Activated CD4-positive, alpha-beta T cell treated with anti-CD3 and anti-CD28 coated beads, Interleukin-2, amount 50 U/mL, for 48 hours (primary cell): ENCODE results near the gene ASB3.

Experiments used
- DNase-seq, 2 experiments: peaks; one replicate each; pipeline ENCODE4 v3.0.0-alpha.2; 2020

Gene ASB3

DNA sequence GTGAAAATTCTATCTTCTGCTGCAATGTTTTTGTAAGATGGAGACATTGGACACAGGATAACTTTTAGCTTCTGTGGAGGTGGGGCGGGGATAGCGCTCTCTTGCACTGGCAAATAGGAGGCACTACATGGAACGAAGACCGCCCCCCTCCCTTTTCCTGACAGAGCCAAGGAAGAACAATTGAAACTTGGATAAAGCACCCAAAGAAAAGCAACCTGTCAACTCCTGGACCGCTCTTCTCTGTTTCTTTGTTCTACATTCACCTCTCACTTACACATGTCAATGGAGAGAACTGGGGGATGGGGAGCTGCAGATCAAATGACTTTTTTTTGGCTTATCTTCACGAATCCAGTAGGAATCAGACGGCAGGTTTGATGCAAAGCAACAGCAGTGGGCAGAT lies 145.5 kb downstream of the ASB3 start:
- no peak for DNase-seq

DNA sequence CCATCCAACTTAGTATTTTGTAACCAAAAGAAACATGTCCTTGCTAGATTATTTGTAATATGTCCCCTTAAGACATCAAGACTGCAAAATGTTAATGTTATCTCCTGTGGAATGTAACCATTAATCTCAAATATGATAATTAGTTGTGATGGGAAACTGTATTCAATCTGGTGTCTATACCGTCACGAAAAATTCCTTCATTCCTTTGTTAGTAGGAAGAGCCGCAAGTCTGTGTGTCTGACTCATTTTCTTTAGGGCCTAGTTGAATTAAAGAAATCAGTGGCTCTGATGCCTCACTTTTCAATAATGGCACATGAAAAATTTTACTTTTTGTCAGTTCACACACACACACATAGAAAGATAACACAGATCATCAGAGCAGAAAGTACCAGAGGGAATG lies 146.3 kb downstream of the ASB3 start:
- no peak for DNase-seq

DNA sequence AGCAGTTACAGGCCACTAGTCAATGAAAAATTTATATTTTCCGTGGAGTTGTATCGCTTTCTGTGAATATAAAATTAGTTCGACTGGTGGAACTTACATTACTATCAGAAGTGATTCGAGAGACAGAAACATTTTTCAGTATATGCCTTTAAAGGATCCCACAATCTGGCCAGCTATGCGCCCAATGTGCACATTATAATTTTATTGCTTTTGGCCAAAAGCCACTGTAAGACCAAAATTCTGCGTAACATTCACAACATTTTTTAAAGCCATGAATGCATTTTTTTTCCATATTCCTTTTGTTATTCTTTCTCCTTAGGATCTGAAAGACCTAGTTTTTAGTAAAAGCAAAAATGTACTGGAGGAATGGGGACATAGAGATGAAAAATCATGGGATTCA lies 150.2 kb downstream of the ASB3 start:
- no peak for DNase-seq

DNA sequence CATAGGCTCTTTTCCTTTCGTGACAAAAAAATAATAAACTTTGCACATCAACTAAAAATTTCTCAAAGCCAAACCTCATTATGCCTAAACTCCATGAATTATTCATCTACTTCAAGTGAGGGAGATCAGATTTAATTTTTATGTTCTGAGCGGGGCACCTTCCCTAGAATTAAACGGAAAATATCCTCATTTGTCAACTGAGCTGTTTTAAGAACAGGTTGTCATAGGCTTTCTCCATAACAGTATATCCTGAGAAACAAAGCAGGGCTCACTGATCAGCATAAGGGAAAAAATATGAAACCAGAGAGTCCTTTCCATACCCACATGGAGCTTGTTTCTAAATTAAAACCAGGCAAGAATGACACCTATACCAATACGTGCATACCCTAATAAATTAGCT lies 150.6 kb downstream of the ASB3 start:
- no peak for DNase-seq

DNA sequence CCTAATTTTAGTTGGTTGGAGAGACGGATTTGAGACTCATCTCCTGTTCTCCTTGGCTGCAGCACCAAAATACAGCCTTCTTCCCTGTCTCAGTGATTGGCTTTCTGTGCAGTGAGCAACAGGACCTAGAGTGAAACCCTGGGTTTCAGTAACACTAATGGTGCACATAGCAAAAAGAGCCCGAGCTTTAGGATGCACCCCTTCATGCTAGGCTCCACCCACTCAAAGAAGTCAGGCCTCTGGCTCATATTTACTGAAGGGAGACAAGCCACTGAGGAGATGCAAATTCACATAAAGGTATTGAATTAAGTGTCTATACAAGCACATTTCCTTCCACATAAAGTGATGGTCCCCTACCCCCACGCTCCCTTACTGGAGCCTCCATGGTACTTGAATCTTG lies 151.1 kb downstream of the ASB3 start:
- no peak for DNase-seq

DNA sequence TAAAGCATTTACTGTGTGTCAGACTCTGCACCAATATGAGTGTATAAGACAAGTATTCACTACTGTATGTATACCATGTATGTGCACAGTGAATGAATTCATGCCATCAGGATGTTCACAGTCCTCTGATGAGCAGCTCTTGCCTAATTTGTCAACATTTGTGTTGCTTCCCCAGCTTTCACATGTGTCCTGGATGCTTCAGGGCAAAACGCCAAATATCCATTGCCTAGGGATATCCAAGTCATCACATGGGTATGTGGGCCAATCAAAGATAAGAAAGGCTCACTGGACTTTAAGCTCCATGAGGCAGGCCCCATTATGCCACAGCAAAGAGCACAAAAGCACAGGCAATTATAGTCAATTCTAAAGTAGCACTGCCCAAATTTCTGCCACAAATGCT lies 153.3 kb downstream of the ASB3 start:
- DNase-seq: no peak

DNA sequence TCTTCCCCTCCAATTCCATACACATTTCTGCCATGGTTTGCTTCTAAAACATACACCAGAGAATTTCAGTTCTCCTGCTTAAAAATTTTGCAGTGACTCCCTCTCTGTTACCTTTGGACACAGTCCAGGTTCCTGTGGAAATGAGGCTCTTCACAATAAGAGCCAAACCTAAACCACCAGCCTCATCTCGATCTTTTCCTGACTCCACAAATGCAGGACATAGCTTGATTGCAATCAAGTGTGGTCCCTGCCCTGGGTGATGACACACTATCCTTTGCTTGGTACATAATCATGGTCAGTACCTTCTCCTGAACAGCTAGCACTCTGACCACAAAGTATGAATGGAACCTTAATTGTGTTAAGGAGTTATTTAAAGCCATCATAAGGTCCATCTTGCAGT lies 154.0 kb downstream of the ASB3 start:
- no peak for DNase-seq

DNA sequence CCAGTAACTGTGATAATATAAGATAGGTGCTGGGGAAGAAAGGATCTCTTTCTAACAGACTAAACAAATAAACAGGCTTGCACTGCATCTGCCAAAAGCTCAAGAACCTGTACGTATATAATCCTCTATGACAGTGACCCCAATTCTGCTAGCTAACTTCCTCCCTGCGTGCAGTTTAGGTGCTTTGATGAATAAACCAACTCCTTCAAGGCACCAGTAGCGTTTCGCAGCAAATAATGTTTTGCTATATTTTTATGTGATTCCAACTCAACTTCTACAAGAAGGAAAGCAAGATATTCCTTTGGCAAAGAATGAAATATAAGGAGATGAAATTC lies 154.7 kb downstream of the ASB3 start:
- DNase-seq: no peak

DNA sequence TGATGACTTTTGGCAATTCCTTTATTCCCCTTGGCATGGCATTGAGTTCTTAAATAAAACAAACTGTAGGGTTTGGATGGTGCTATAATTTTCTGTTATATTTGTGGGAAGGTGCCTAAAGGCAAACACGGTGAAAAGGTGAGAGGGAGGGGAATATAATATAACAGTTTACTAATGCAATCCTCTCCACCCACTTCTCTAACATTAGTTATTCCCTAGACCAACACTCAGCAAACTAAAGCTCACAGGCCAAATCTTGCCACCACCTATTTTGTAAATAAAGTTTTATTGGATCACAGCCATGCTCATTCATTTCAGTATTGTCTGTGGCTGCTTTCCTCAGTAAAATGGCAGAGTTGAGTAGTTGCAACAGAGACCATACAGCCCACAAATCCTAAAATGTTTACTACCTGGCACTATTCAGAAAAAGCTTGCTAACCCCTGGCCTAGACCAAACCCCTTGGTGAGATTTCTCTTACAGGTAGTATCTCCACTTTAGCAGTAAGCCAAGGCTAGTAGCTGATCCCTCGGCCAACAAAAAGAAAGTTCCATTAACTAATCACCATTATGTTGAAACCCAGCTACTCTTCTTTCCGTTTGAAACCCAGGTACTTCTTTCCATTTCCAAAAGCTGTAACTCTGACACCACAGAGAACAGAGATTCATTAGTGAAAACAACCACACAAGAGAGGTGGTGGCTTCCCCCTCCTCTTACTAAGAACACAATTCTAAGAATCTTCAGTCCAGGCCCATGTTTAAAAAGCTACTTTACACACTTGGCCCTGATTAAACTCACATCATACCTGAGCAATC lies 155.2 kb downstream of the ASB3 start:
- no peak for DNase-seq

DNA sequence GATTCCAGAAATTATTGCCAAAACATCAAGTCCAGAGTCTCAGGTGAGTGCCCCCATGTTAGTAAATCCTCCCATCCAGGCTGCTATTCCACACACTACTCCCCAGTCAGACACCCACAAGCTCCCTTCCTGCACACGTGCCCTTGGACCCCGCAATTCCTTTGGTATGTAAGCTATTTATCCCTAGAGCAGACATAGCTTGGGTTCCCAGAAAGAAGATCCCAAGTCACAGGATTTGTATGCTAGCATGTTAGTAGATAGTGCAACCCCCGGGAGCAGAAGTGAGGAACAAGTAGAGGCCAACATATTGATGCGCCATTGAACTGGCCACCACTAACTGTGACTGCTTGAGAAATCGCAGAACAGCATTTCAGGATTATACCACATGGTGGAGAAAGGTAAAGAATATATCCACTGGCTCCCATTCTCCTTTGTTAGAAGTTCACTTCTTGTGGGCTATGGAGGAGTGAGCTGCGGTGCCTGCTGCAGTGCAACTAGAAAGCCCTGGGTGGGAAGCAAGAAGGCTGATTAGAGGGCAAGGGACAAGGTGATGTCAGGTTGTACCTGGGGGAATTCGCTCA lies 156.6 kb downstream of the ASB3 start:
- no peak for DNase-seq

DNA sequence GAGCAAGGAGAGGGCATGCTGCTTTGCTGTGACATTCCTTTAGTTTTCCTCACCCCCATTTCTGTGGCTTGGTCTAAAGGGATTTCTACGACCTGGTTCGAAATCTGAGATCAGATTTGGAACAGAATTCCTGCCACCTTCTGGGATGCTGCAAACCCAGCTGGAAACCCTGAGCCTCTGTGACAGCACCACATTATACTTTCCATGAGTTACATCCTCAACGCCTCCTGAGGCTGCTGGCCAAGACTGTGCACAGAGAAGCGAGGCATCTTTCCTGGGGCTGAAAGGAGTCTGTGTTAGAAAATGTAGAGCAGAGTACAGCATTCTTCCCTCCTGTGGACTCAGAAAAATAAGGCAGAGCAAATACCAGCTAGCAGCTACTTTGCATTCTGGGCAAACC lies 157.3 kb downstream of the ASB3 start:
- DNase-seq: no peak

DNA sequence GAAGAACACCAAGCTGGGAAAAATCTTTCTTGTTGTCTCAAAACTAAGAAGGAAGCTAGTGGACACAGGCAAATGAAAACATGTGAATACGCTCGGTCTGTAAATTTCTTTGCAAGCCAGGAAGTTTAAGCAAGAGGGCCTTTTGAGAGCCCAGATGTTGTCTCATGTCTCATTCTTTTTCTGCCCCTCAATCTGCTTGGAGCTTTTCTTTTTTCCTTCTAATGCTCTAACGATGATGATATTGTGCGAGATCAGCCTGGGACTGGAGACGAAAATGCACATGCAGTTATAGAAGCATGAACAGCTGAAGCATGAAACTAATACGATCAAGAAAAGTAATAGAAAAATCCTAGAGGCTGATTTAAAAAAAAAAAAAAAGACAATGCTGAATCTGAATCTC lies 157.8 kb downstream of the ASB3 start:
- DNase-seq: no peak

DNA sequence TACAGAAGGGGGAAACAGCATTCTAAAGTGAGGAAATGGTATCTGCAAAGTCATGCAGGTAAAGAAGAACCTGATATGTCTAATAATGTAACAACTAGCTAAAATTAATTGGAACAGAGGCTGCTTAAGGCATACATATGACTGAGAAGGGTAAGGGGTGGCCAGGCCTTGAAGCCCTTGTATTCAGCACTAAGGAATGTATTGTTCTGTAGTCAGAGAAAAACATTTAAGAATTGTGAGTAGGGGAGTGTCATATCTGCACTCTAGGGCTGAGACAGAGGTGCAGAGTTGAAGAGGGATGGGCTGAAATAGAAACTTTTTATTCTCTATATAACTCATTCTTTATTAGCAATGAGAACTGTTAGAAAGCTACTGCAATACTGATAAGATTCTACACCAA lies 164.6 kb downstream of the ASB3 start:
- DNase-seq: no peak

DNA sequence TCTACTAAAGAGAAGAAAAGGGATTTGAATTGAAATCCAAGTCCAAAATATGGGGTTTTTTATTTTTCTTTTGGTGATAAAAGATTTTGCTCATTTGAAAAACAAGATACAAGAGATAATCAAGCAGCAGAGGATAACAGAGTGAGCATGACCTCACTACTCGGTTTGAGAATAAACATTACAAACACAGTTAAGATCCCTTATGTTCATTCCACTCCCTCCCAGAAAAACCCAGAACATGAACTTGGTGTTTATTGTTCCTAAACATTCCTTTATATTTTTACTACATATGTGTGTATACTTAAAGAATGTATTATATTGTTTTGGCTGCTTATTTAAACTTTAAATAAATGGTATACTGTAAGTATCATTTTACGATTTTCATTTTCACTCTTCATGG lies 165.8 kb downstream of the ASB3 start:
- DNase-seq: no peak
